OCI-LY7 (cell line): Measurements from ENCODE around the gene MAP7D3.

Experiments
- CTCF ChIP-seq: fragments of 200-600 bp; sonication (generic); conservative IDR thresholded peaks from 2 replicates; pipeline ENCODE4 v1.5.1; 2014; ENCODE audit warnings: mild to moderate bottlenecking, antibody characterized with exemption, low read length, moderate library complexity, mixed read lengths
- EZH2phosphoT487 ChIP-seq: fragments of 200-600 bp; sonication (generic); IDR thresholded peaks from 2 replicates; pipeline ENCODE4 v1.6.1; 2018; ENCODE audit warnings: low read depth, borderline replicate concordance, mild to moderate bottlenecking, mixed run types, antibody characterized with exemption, low read length, moderate library complexity, mixed read lengths

- TF ChIP-seq CTCF (no peak), EZH2phosphoT487 (no peak)
Observed at GRCh38 chrX:136191171-136191570, 60.0 kb downstream of the MAP7D3 start.
